ENCODE measurements around the gene RBM17.

The RBM17 gene

GRCh38 chr10:6069081-6069931 is 19.5 kb upstream of the RBM17 start:
- H3K4me3 ChIP-seq (ENCODE audit: low read length) = no peak overlapping the region
- no peaks in the 10 kb centered on the region for H3K27me3 ChIP-seq (ENCODE audit: insufficient read depth, low read length)
- H3K36me3 ChIP-seq (ENCODE audit: insufficient read depth, low read length) = no peaks in the 10 kb centered on the region
- no peaks in the 10 kb centered on the region for H3K4me1 ChIP-seq (ENCODE audit: insufficient read depth, low read length)
- H3K27ac ChIP-seq (ENCODE audit: low read depth, low read length) = no peak overlapping the region
- WGBS = 90% methylated on average over 11 of the region's 11 CpGs
- H3K9me3 ChIP-seq (ENCODE audit: insufficient read depth, low read depth, low read length) = no peaks in the 10 kb centered on the region
- no peak overlapping the region for H3K9ac ChIP-seq (ENCODE audit: low read depth, low read length)

GRCh38 chr10:6070660-6071059 is 18.2 kb upstream of the RBM17 start:
- Histone ChIP-seq H3K4me1 (ENCODE audit: insufficient read depth, low read length) (no peaks in the 10 kb centered on the region), H3K36me3 (ENCODE audit: insufficient read depth, low read length) (no peaks in the 10 kb centered on the region), H3K9me3 (ENCODE audit: insufficient read depth, low read depth, low read length) (no peaks in the 10 kb centered on the region), H3K27ac (ENCODE audit: low read depth, low read length) (no peak overlapping the region), H3K9ac (ENCODE audit: low read depth, low read length) (no peak overlapping the region), H3K4me3 (ENCODE audit: low read length) (no peak overlapping the region), H3K27me3 (ENCODE audit: insufficient read depth, low read length) (no peaks in the 10 kb centered on the region)
- WGBS = 93% methylated on average over 5 of the region's 5 CpGs

GRCh38 chr10:6071181-6072175 is 17.4 kb upstream of the RBM17 start:
- Histone ChIP-seq H3K9me3 (ENCODE audit: insufficient read depth, low read depth, low read length) (no peaks in the 10 kb centered on the region), H3K27ac (ENCODE audit: low read depth, low read length) (no peak overlapping the region), H3K9ac (ENCODE audit: low read depth, low read length) (no peak overlapping the region), H3K36me3 (ENCODE audit: insufficient read depth, low read length) (no peaks in the 10 kb centered on the region), H3K4me1 (ENCODE audit: insufficient read depth, low read length) (no peaks in the 10 kb centered on the region), H3K27me3 (ENCODE audit: insufficient read depth, low read length) (no peaks in the 10 kb centered on the region), H3K4me3 (ENCODE audit: low read length) (no peak overlapping the region)
- 88% methylated on average over 10 of the region's 10 CpGs for WGBS

- no peaks in the 10 kb centered on the region for H3K4me1 ChIP-seq (ENCODE audit: insufficient read depth, low read length)
- no peak overlapping the region for H3K27ac ChIP-seq (ENCODE audit: low read depth, low read length)
- H3K4me3 ChIP-seq (ENCODE audit: low read length) = no peak overlapping the region
- no peaks in the 10 kb centered on the region for H3K27me3 ChIP-seq (ENCODE audit: insufficient read depth, low read length)
- no peak overlapping the region for H3K9ac ChIP-seq (ENCODE audit: low read depth, low read length)
- 86% methylated on average over 11 of the region's 13 CpGs for WGBS
- no peaks in the 10 kb centered on the region for H3K36me3 ChIP-seq (ENCODE audit: insufficient read depth, low read length)
- H3K9me3 ChIP-seq (ENCODE audit: insufficient read depth, low read depth, low read length) = no peaks in the 10 kb centered on the region
These were observed 16.5 kb upstream of the RBM17 start for GRCh38 chr10:6072215-6072934.

- Histone ChIP-seq H3K27me3 (ENCODE audit: insufficient read depth, low read length) (no peaks in the 10 kb centered on the region), H3K9me3 (ENCODE audit: insufficient read depth, low read depth, low read length) (no peaks in the 10 kb centered on the region), H3K4me3 (ENCODE audit: low read length) (no peak overlapping the region), H3K4me1 (ENCODE audit: insufficient read depth, low read length) (no peaks in the 10 kb centered on the region), H3K27ac (ENCODE audit: low read depth, low read length) (no peak overlapping the region), H3K9ac (ENCODE audit: low read depth, low read length) (no peak overlapping the region), H3K36me3 (ENCODE audit: insufficient read depth, low read length) (no peaks in the 10 kb centered on the region)
- WGBS = 85% methylated on average over 17 of the region's 17 CpGs
These were observed 14.1 kb upstream of the RBM17 start for GRCh38 chr10:6074489-6075301.

- no peak overlapping the region for H3K27ac ChIP-seq (ENCODE audit: low read depth, low read length)
- 86% methylated on average over 12 of the region's 12 CpGs for WGBS
- no peak overlapping the region for H3K9ac ChIP-seq (ENCODE audit: low read depth, low read length)
- H3K4me1 ChIP-seq (ENCODE audit: insufficient read depth, low read length) = no peaks in the 10 kb centered on the region
- H3K36me3 ChIP-seq (ENCODE audit: insufficient read depth, low read length) = no peaks in the 10 kb centered on the region
- H3K9me3 ChIP-seq (ENCODE audit: insufficient read depth, low read depth, low read length) = no peaks in the 10 kb centered on the region
- no peak overlapping the region for H3K4me3 ChIP-seq (ENCODE audit: low read length)
- no peaks in the 10 kb centered on the region for H3K27me3 ChIP-seq (ENCODE audit: insufficient read depth, low read length)
These were observed 11.7 kb upstream of the RBM17 start for GRCh38 chr10:6077071-6077675.

- Histone ChIP-seq H3K9me3 (ENCODE audit: insufficient read depth, low read depth, low read length) (no peaks in the 10 kb centered on the region), H3K9ac (ENCODE audit: low read depth, low read length) (no peak overlapping the region), H3K4me1 (ENCODE audit: insufficient read depth, low read length) (peaks cover 7% of the 10 kb centered on the region), H3K4me3 (ENCODE audit: low read length) (no peak overlapping the region), H3K36me3 (ENCODE audit: insufficient read depth, low read length) (no peaks in the 10 kb centered on the region), H3K27ac (ENCODE audit: low read depth, low read length) (no peak overlapping the region), H3K27me3 (ENCODE audit: insufficient read depth, low read length) (no peaks in the 10 kb centered on the region)
- WGBS = 90% methylated on average over 4 of the region's 4 CpGs
These were observed 9.8 kb upstream of the RBM17 start for GRCh38 chr10:6079044-6079443.

- Histone ChIP-seq H3K4me3 (ENCODE audit: low read length) (no peak overlapping the region), H3K27me3 (ENCODE audit: insufficient read depth, low read length) (no peaks in the 10 kb centered on the region), H3K27ac (ENCODE audit: low read depth, low read length) (no peak overlapping the region), H3K4me1 (ENCODE audit: insufficient read depth, low read length) (peaks cover 7% of the 10 kb centered on the region), H3K36me3 (ENCODE audit: insufficient read depth, low read length) (no peaks in the 10 kb centered on the region), H3K9me3 (ENCODE audit: insufficient read depth, low read depth, low read length) (no peaks in the 10 kb centered on the region), H3K9ac (ENCODE audit: low read depth, low read length) (no peak overlapping the region)
- WGBS = 93% methylated on average over 4 of the region's 4 CpGs
These were observed 8.3 kb upstream of the RBM17 start for GRCh38 chr10:6080417-6080973.

- H3K9me3 ChIP-seq (ENCODE audit: insufficient read depth, low read depth, low read length) = no peaks in the 10 kb centered on the region
- H3K4me1 ChIP-seq (ENCODE audit: insufficient read depth, low read length) = peaks cover 9% of the 10 kb centered on the region
- no peak overlapping the region for H3K4me3 ChIP-seq (ENCODE audit: low read length)
- H3K9ac ChIP-seq (ENCODE audit: low read depth, low read length) = no peak overlapping the region
- no peaks in the 10 kb centered on the region for H3K27me3 ChIP-seq (ENCODE audit: insufficient read depth, low read length)
- 97% methylated on average over 9 of the region's 9 CpGs for WGBS
- H3K27ac ChIP-seq (ENCODE audit: low read depth, low read length) = no peak overlapping the region
- no peaks in the 10 kb centered on the region for H3K36me3 ChIP-seq (ENCODE audit: insufficient read depth, low read length)
These were observed 6.1 kb upstream of the RBM17 start for GRCh38 chr10:6082496-6083395.
